H4 (cell line): ENCODE measurements around the gene BICRAL. TPM values are rescaled to one million over a fixed set of nuclear protein-coding genes. Genes with fewer than 3 reads are reported as not detected.
"Not testable (repeated sequence)": the region's sequence is repeated elsewhere in the genome, so short reads cannot be mapped to it uniquely, and the experiment has no call there.

Experiments
- DNase-seq: peaks from one replicate; pipeline ENCODE4 v3.0.0-alpha.2; 2015; ENCODE audit warnings: low spot score
- total RNA-seq: library from RNA; depleted of rRNA; stranded (reverse); fragments of >200 nt; shearing (Covaris generic); gene quantifications from 2 replicates; pipeline ENCODE4 v1.2.3, GENCODE V29; 2014

Gene BICRAL
- total RNA-seq, 1 experiment from 2014 or later, result 3.4 TPM

DNA sequence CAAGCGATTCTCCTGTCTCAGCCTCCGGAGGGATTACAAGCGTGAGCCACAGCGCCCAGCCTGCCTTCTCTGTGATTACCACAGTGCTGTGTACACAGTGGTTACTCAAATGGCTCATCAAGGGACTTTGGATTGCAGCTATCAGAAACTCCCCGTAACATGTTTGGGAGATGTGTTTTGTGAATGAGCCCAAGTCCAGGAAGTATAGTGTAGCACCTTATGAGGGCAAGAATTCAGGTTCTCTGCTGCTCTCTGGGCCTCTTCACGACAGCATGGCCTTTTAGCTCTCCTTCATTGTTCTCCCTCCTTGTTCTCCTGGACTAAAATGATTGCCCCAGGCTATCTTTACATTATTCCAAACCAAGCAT lies 63.5 kb downstream of the BICRAL start:
- DNase-seq, result no peak

DNA sequence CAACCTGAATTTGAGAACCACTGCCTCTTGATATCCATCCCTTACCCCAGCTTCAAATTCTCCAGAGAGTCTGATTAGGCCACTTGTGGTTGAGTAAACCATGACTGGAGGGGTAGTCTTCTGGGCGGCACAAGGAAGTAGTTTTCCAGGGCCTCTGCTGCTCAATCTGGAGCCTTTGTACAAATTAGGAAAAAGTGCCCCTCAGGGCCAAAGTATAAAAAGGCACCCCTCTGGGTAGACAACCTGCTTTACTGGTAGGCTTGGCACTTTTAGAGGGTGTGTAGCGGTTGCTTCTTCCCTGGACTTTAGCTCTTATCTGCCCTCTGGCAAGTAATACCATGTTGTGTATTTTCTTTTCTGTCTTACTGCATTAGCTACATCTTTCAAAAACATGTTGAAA lies 64.7 kb downstream of the BICRAL start:
- DNase-seq, result no peak

DNA sequence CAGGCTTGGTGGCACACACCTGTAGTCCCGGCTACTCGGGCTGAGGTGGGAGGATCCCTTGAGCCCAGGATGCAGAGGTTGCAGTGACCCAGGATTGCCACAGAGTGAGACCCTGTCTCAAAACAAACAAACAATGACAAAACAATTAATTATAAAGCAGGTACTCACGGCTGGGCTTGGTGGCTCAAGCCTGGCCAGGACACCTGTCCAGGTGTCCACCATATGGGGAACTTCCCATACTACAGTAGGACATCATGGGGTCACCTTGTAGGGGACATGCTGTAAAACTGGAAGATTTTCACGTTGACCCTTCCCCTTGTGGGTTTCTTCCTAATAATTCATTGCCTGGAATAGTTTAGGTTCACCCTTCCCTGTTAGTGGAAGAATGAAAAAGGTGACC lies 66.8 kb downstream of the BICRAL start:
- DNase-seq, result no peak

DNA sequence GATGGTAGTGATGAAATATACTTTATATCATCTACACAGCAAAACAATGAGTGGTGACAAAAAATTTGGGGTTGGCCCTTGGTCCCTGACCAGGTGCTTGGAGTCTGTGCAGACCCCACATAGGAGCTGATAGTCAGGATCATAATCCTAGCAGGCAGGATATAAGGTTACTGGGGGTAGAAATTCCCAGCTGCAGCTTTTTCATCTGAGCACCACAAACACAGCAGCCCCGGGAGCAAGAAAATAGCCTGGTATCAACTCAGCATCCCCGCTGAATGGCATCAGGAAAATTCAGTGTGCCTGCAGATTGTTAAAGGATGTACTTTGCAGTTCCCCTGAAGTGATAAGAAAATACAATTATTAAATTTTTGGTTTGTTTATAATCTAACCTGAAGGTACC lies 69.7 kb downstream of the BICRAL start:
- DNase-seq, result no peak

DNA sequence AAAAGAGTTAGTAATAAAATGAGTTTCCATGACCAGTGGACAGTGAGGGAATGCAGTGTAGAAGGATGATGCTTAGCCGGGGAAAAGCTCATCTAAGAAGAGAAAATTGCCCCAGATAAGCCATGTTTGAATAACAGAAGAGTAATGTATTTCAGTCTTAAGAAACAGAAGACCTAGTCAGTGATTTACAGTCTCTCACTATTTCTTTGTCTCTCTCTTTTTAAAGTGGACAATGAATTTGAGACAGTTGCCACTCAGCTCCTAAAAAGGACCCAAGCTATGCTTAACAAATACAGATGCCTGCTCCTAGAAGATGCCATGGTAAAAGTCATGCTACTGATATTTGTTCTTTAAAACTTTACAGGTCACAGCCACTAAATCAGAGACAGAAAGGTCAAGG lies 78.2 kb downstream of the BICRAL start:
- DNase-seq, result no peak

DNA sequence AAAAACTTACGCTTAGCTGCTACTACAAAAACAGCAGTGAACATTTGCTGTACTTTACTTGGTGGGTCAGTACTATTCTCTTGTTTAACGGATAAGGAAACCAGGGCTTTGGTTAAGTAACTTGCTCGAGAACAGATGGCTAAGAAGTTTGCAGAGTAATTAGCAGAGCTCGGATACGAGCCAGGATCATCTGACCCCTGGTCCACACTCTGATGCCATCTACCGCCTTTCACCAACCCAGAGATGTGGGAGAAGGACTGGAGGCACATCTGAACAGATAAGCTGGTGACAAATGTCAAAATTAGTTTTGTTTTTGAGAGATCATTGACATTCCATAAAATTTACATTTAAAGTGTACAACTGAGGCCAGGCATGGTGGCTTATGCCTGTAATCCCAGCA lies 78.6 kb downstream of the BICRAL start:
- no peak for DNase-seq

DNA sequence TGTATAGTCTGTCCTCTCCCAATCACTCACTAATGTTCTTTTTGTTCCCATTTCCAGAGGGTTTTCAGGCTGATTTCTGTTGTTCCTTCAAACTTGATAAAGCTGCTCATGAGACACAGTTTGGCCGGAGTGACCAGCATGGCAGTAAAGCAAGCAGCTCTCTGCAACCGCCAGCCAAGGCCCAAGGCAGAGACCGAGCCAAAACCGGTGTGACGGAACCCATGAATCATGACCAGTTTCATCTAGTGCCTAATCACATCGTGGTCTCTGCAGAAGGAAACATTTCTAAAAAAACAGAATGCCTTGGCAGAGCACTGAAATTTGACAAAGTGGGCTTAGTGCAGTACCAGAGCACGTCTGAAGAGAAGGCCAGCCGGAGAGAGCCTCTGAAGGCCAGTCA lies 82.8 kb downstream of the BICRAL start:
- no peak for DNase-seq

DNA sequence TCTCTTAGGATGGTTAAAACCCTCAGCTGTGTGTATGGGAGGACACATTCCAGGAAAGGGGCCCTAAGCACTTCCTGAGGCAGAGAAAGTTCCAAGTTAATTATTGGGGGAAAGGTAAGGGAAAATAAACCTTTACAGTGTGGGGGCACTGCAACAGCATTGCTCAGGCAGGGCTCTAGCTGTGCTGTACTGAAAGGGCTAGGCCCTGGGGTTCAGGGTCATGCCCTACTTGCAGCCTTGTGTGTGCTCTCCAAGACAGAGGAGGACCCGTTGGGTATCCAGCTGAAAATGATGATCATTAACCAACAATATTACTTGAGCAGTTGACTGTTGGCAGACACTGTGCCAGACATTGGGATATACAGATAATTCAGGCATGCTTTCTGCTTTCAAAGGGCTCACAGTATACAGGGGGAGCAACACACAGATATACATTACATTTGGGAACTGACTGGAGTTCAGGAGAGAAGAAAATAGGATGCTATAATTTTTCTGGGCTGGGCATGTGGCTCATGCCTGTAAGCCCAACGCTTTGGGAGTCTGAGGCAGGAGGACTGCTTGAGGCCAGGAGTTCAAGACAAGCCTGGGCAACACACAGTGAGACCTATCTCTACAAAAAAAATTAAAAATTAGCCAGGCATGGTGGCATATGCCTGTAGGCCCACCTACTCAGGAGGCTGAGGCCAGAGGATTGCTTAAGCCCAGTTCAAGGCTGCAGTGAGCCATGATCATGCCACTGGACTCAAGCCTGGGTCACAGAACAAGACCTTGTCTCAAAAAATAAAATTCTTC lies 88.5 kb downstream of the BICRAL start:
- DNase-seq, result no peak

DNA sequence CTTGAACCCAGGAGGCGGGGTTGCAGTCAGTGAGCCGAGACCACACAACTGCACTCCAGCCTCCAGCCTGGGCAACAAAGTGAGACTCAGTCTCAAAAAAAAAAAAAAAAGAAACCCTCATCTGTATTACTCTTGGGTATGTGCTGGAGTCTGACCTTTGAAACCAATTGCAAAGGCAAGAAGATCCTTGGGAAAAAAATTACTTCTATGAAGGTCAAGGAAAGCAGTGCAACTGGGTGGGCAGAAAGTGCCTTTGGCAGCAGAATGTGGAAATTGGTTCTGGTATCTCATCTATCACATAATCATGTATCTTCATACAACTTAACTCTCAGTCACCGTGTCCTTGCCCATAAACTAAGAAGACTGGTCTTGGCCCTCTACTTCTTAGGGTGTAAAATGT lies 89.9 kb downstream of the BICRAL start:
- DNase-seq, result no peak

DNA sequence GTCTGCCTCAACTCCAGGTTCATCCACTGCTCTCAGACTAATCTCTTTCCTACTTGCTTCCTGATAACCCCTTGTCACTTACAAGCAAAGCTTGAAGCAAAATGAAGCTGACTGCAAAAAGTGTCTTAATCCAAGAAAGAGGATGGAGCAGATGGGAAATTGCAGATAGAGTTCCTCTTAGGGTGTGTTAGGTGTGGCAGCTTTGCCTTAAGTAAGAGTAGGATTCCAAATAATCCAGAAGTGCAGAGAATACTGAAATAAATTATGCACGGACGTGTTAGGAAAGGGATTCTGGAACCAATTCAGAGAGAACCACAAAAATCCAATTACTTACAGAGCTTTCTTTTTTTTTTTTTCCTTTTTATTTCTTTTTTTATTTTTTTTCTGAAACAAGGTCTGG lies 91.5 kb downstream of the BICRAL start:
- DNase-seq, result no peak

DNA sequence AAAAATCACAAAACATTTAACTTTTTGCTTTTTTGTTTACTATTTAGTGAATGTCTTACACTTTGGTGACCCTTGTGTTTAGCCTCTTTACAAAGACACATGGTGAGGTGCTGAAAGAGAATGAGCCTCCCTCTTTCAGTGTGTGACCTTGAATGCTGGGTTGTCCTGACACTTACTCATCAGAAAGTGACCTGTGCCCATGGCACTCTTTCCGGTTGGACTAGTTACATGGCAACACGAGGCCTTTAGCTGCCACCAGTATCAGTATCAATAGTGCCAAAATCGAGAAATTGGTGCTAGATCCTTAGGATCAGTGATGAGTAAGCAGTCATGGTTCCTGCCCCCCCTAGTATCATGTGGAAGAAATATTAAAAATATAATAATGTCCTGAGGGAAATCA lies 95.8 kb downstream of the BICRAL start:
- DNase-seq, result no peak

DNA sequence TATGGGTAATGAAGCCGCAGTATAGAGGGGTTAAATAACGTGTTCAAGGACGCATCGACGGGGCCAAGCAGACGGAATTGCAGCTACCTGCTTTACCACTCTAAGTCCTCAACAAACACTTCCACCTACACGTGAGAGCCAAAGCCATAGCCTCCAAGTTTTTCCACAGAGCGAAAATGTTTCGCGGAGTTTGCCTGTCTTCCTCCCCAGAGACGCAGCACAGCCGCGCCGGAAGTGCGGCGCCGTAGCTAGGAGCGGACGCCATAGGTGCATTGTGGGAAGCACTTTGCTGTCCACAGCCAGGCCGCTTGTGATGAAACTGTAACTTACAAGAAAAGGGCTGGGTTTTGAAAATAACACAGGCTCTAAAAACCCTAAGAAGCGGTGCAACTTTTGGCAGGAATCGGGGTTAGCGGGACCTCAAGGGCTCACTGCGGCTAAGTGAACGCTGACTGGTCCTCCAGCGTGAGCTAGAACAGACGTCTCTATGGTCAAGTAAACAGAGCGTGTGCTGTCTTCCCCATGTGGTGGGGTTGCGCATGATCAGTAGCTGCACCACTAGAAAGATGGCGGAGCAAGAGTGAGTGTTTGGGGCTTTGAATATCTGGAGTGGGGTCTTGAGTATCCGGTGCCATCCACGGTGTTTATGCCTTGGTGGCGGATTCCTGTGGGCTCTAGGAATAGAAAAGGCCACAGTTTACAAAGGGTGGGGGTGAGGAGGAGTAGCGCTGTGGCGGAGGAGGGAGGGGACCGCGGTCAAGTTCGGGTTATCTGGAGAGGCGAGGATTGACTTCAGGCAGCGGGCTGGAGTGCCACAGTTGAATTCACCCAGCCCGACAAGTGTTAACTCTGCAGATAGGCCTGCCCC lies 97.8 kb downstream of the BICRAL start, which contains the start of gene RPL7L1:
Gene RPL7L1, plus strand, starts transcription at position 245 of the 868 bp plus-strand sequence. Its CDS starts 295 bp downstream, at position 540.
- DNase-seq, result peak; percentile 93

DNA sequence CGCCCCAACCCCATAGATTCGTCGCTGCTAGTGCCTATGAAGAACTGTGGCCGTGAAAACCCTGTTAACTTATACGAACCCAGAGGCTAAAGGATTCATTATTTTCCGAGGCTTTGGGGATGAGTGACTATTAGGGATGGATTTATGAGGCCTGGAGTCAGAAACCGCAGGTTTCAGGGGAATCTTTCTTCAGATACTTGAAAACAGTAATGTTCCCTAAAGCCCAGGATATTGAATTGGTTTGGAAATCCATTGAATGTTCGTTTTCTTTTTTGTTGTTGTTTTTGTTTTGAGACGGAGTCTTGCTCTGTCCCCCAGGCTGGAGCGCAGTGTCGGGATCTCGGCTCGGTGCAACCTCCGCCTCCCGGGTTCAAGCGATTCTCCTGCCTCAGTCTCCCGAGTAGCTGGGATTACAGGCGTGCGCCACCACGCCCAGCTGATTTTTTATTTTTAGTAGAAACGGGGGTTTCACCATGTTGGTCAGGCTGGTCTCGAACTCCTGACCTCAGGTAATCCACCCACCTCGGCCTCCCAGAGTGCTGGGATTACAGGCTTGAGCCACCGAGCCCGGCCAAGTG lies 98.5 kb downstream of the BICRAL start:
- not testable (repeated sequence) for DNase-seq

DNA sequence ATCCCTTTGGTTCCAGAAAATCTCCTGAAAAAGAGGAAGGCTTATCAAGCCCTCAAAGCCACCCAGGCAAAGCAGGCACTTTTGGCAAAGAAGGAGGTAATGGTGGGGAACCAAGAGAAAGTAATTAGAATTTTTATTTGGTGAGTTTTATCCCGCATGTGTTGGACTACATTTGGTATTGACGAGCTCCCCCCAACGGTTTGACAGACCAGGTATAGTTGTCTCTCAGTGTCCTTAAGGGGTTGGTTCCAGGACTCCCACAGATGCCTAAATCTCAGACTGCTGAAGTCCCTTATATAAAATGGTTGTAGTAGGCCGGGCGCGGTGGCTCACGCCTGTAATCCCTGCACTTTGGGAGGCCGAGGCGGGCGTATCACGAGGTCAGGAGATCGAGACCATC lies 99.0 kb downstream of the BICRAL start:
- not testable (repeated sequence) for DNase-seq

DNA sequence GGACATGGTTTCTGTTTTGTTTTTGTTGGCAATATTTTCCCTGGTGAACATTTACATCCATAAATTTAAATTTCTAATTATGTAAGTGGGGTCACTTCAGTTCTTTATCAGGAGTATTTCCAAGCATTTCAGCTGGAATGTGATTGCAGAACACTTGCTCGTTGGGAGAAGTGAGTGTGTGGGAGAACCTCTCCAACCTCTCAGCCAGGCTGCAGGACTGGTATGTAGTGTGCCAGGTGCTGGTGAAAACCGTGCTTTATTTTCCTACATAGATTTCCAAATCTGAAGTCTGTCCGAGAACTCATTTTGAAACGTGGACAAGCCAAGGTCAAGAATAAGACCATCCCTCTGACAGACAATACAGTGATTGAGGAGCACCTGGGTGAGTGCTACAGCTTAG lies 103.8 kb downstream of the BICRAL start:
- DNase-seq, result no peak

DNA sequence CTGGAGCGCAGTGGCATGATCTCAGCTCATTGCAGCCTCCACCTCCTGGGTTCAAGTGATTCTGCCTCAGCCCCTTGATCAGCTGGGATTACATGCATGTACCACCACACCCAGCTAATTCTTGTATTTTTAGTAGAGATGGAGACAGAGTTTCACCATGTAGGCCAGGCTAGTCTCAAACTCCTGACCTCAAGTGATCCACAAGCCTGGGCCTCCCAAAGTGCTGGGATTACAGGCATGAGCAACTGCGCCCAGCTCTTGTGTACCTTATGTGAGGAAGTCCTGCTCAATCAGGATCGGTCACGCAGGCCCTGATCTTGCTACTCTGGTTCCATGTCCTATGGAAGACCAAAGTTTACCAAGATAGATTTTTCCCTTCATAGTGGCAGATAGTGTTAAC lies 106.3 kb downstream of the BICRAL start:
- not testable (repeated sequence) for DNase-seq

DNA sequence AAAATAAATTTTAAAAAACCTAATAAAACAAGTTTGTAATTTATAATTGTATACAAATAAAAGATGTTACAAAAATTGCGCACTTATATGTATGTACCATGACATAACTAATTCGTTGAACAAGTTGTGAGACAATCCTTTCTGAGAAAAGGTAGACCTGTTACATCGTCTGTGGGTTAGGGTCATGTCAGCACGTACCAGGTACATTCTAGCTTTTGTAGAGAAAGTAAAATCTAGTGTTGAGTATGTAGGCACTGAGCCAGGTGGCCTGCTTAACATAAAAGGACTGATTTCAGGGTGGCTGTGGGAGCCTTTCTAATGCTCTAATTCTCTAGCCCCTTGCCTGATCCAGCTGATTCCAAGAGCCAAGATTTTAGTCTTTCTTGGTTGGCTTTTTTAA lies 108.0 kb downstream of the BICRAL start:
- DNase-seq, result peak; percentile 29

DNA sequence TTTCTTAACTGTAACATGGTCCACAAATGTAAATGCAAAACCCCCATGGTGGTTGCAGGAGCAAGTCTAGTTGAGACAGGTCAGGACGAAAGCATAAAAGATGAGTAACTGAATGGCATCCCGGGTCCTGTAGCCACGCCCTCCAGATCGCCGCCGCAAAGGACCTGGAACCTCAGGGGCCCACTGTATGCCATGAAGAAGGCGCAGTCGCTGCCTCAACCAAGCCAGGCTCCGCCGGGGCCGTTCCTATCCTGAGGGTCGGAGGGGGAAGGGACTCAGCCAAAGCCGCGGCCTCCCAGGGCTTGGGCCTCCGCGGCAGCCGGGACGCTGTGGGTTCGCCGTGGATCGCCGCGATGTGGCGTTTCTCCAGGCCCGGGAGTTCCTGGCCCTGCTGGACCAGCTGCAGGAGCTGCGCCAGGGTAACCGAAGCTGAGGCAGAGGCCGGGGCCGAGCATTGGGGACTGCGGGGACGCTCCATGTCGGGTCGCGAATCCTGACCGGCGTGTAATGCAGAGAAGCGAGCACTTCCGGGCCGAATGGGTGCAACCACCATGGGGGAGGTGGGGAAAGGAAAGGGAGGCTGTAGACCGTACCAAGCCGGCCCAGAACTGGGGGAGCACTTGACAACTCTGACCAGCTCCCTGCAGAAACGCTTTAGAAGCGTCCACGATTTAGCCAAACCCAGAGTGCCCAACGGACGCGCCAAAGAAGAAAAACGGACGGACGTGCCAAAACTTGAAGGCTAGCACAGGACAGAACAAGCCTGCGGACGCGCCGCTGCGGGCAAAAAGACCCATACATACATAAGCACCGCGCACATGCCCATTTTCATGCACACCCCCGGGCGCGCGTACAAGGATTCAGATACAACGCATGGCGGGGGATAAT lies 108.7 kb downstream of the BICRAL start:
- peak; percentile 95 for DNase-seq

DNA sequence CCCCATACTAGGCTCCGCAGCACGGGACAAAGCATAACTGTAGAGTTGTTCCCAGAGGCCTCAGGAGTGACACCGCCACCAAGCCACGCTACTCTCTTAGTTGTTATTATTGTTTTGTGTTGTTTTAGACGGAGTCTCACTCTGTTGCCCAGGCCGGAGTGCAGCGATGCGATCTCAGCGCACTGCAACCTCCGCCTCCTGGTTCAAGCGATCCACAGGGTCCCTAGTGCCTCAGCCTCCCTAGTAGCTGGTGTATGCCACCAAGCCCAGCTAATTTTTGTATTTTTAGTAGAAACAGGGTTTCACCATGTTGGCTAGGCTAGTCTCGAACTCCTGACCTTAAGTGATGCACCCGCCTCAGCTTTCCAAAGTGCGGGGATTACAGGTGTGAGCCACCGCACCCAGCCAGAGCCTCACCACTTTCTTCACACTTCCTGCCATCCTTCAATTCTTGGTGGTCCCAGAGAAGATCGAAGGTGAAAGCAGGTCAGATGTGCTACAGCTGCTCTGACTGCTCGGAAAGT lies 109.4 kb downstream of the BICRAL start:
- no peak for DNase-seq

DNA sequence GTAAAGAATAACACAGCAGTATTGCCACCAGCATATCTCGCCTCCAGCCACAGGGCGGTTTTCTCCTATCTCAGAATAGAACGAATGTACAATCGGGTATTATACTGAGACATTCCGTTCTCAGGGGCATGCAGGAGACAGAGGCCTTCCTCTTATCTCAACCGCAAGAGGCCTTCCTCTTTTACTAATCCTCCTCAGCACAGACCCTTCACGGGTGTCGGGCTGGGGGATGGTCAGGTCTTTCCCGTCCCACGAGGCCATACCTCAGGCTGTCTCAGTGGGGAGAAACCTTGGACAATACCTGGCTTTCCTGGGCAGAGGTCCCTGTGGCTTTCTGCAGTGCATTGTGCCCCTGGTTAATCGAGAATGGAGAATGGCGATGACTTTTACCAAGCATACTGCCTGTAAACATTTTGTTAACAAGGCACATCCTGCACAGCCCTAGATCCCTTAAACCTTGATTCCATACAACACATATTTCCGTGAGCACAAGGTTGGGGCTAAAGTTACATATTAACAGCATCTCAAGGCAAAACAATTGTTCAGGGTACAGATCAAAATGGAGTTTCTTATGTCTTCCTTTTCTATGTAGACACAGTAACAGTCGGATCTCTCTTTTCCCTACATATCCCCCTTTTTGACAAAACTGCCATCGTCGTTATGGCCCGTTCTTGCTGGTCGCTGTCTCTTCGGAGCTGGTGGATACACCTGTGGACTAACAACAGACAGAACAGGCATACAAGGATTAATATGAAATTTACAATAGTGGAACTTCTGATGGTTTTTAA lies 112.4 kb downstream of the BICRAL start:
- DNase-seq, result not testable (repeated sequence)
